ENCODE results near the gene ADAMTSL1.

Gene ADAMTSL1

GRCh38 chr9:18748251-18748701 lies 274.3 kb downstream of the ADAMTSL1 start:
- DNase-seq = no peak

GRCh38 chr9:18749711-18750110 lies 275.8 kb downstream of the ADAMTSL1 start:
- DNase-seq = no peak

GRCh38 chr9:18753904-18754303 lies 280.0 kb downstream of the ADAMTSL1 start:
- DNase-seq = no peak

- no peak for DNase-seq
These were observed 280.6 kb downstream of the ADAMTSL1 start for GRCh38 chr9:18754537-18754936.

GRCh38 chr9:18755263-18755662 lies 281.3 kb downstream of the ADAMTSL1 start:
- no peak for DNase-seq

GRCh38 chr9:18756712-18757125 lies 282.8 kb downstream of the ADAMTSL1 start:
- no peak for DNase-seq

- DNase-seq = no peak
These were observed 285.9 kb downstream of the ADAMTSL1 start for GRCh38 chr9:18759827-18760226.

GRCh38 chr9:18761742-18762300 lies 287.9 kb downstream of the ADAMTSL1 start:
- DNase-seq = no peak

GRCh38 chr9:18766989-18767550 lies 293.1 kb downstream of the ADAMTSL1 start:
- no peak for DNase-seq

- DNase-seq = no peak
These were observed 295.1 kb downstream of the ADAMTSL1 start for GRCh38 chr9:18768951-18769622.

GRCh38 chr9:18770131-18770908 lies 296.4 kb downstream of the ADAMTSL1 start:
- no peak for DNase-seq

- DNase-seq = no peak
These were observed 297.1 kb downstream of the ADAMTSL1 start for GRCh38 chr9:18771011-18771410.

GRCh38 chr9:18771763-18772162 lies 297.8 kb downstream of the ADAMTSL1 start:
- DNase-seq = no peak

- DNase-seq = no peak
These were observed 301.3 kb downstream of the ADAMTSL1 start for GRCh38 chr9:18775241-18775640.

GRCh38 chr9:18775930-18776329 lies 302.0 kb downstream of the ADAMTSL1 start:
- DNase-seq = no peak

GRCh38 chr9:18776836-18777820 lies 303.2 kb downstream of the ADAMTSL1 start:
- no peak for DNase-seq

- no peak for DNase-seq
These were observed 304.2 kb downstream of the ADAMTSL1 start for GRCh38 chr9:18778147-18778546.

- no peak for DNase-seq
These were observed 304.9 kb downstream of the ADAMTSL1 start for GRCh38 chr9:18778846-18779245.

GRCh38 chr9:18783909-18784308 lies 310.0 kb downstream of the ADAMTSL1 start:
- no peak for DNase-seq

GRCh38 chr9:18785604-18786003 lies 311.7 kb downstream of the ADAMTSL1 start:
- no peak for DNase-seq

GRCh38 chr9:18786196-18786595 lies 312.2 kb downstream of the ADAMTSL1 start:
- no peak for DNase-seq

GRCh38 chr9:18786911-18787650 lies 313.1 kb downstream of the ADAMTSL1 start:
- DNase-seq = no peak
